ENCODE results near the gene MRPS35.
"Not testable (repeated sequence)": the region's sequence is repeated elsewhere in the genome, so short reads cannot be mapped to it uniquely, and the experiment has no call there.

- not testable (repeated sequence) for TF ChIP-seq SUZ12 (IDR thresholded peaks at IDR 0.05; ENCODE audit: extremely low read depth, insufficient read depth, insufficient read length); YY1 (IDR thresholded peaks at IDR 0.05; ENCODE audit: insufficient read depth, insufficient read length)
Observed at GRCh38 chr12:27734321-27734720, 23.7 kb downstream of the MRPS35 start.
